ENCODE results near the gene OBSCN. TPM values are rescaled to one million over a fixed set of nuclear protein-coding genes. Genes with fewer than 3 reads are reported as not detected.

OBSCN gene
- total and polyA plus RNA-seq, 2 of the 13 experiments (the other 11 are each of a cell fraction or from before 2014, with no cell fraction given) = 0.20 TPM

- Histone ChIP-seq H3K27ac (ENCODE audit: extremely low read length, insufficient read depth, low read length) (no peak overlapping the region), H3K79me2 (ENCODE audit: insufficient read depth, low read length) (peaks cover 36% of the 10 kb centered on the region), H3K36me3 (replicated peaks in 1 of 2; ENCODE audit: control insufficient read depth in 1 of 2, insufficient read depth in 2 of 2, low read length in 2 of 2) (peaks cover 7 to 31% of the 10 kb centered on the region in 2 experiments), H3K4me1 (ENCODE audit: insufficient read depth, low read length) (peaks cover 43% of the 10 kb centered on the region), H3K4me3 (replicated peaks in 1 of 3; ENCODE audit: insufficient read depth in 1 of 3, low read depth in 2 of 3, low read length in 3 of 3) (peak overlapping the region in 2 of 3 experiments; percentile 89 to 97; a peak in 3 of 6 replicates), H4K20me1 (ENCODE audit: insufficient read depth, low read length) (peaks cover 31% of the 10 kb centered on the region), H3K9ac (ENCODE audit: insufficient read depth, low read depth, low read length) (peak overlapping the region; percentile 17; the same call in 1 of the 2 replicates), H3K4me2 (ENCODE audit: low read depth, low read length) (peak overlapping the region; percentile 93), H2AFZ (ENCODE audit: low read length) (no peak overlapping the region), H3K9me3 (ENCODE audit: low read length) (no peaks in the 10 kb centered on the region), H3K27me3 (ENCODE audit: control insufficient read depth in 1 of 2, insufficient read depth in 2 of 2, low read length in 2 of 2) (no peaks in the 10 kb centered on the region; a peak in 1 of 5 replicates)
- FAIRE-seq (no peak), ATAC-seq (no peak; the same call in 2 of the 3 replicates), DNase-seq (ENCODE audit: low spot score) (no peak)
- POLR2A ChIA-PET = interaction anchor here (1.5 to 1.9 kb wide), 2 partner anchors 9 to 11 kb away, joined by 4 to 6 read pairs; no protein-coding TSS in a partner anchor
- WGBS (ENCODE audit: low lambda C conversion rate) = 67% methylated on average over 3 of the region's 3 CpGs
- in situ Hi-C loops (cut with HindIII; ENCODE audit: extremely low pct_ligation_motif_present, low pct_unique_long_range_greater_than_20kb) = no loop called here
- intact Hi-C loops (cut with micrococcal nuclease; ENCODE audit: unreplicated experiment) = no loop called here
- TSS peak; percentile 54 for BruUV-seq (replicated peaks)
- CTCF ChIA-PET (ENCODE audit: low intra/inter-chr PET ratio, low total read pairs) = no interaction called here
- TF ChIP-seq ZNF720 (CRISPR knock-in tag; IDR thresholded peaks at IDR 0.05) = no peak
- TF ChIP-seq CEBPG (CRISPR knock-in tag; IDR thresholded peaks at IDR 0.05) = no peak
- TF ChIP-seq, protein P1, sequence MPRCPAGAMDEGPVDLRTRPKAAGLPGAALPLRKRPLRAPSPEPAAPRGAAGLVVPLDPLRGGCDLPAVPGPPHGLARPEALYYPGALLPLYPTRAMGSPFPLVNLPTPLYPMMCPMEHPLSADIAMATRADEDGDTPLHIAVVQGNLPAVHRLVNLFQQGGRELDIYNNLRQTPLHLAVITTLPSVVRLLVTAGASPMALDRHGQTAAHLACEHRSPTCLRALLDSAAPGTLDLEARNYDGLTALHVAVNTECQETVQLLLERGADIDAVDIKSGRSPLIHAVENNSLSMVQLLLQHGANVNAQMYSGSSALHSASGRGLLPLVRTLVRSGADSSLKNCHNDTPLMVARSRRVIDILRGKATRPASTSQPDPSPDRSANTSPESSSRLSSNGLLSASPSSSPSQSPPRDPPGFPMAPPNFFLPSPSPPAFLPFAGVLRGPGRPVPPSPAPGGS (CRISPR knock-in tag; IDR thresholded peaks at IDR 0.05) = 0 out of 2 replicates have a peak, but pooled peaks have one; percentile 31
- no peak for TF ChIP-seq SOX13 (IDR thresholded peaks at IDR 0.05)
- TF ChIP-seq SOX13 (CRISPR knock-in tag; conservative IDR thresholded peaks at IDR 0.05 in 1 of 2, IDR thresholded peaks at IDR 0.05 in 1 of 2) = no peak
- no peak for TF ChIP-seq ZNF230 (CRISPR knock-in tag; IDR thresholded peaks at IDR 0.05)
- TF ChIP-seq HMG20B (CRISPR knock-in tag; conservative IDR thresholded peaks at IDR 0.05) = no peak
- no peak for TF ChIP-seq NFKBIZ (CRISPR knock-in tag; IDR thresholded peaks at IDR 0.05)
- TF ChIP-seq XBP1 (CRISPR knock-in tag; IDR thresholded peaks at IDR 0.05) = no peak
- TF ChIP-seq, protein P2, sequence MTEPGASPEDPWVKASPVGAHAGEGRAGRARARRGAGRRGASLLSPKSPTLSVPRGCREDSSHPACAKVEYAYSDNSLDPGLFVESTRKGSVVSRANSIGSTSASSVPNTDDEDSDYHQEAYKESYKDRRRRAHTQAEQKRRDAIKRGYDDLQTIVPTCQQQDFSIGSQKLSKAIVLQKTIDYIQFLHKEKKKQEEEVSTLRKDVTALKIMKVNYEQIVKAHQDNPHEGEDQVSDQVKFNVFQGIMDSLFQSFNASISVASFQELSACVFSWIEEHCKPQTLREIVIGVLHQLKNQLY (CRISPR knock-in tag; IDR thresholded peaks at IDR 0.05) = no peak
- TF ChIP-seq, protein P3, sequence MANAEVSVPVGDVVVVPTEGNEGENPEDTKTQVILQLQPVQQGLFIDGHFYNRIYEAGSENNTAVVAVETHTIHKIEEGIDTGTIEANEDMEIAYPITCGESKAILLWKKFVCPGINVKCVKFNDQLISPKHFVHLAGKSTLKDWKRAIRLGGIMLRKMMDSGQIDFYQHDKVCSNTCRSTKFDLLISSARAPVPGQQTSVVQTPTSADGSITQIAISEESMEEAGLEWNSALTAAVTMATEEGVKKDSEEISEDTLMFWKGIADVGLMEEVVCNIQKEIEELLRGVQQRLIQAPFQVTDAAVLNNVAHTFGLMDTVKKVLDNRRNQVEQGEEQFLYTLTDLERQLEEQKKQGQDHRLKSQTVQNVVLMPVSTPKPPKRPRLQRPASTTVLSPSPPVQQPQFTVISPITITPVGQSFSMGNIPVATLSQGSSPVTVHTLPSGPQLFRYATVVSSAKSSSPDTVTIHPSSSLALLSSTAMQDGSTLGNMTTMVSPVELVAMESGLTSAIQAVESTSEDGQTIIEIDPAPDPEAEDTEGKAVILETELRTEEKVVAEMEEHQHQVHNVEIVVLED (CRISPR knock-in tag; IDR thresholded peaks at IDR 0.05; ENCODE audit: borderline replicate concordance) = no peak
- TF ChIP-seq SMAD1 (CRISPR knock-in tag; IDR thresholded peaks at IDR 0.05; ENCODE audit: borderline replicate concordance, low read depth) = no peak
- no peak for TF ChIP-seq STAT6 (CRISPR knock-in tag; IDR thresholded peaks at IDR 0.05; ENCODE audit: borderline replicate concordance)
- no peak for TF ChIP-seq ZNF790 (CRISPR knock-in tag; IDR thresholded peaks at IDR 0.05; ENCODE audit: borderline replicate concordance)
- TF ChIP-seq GMEB2 (CRISPR knock-in tag; IDR thresholded peaks at IDR 0.05; ENCODE audit: low read depth) = no peak
- peak; percentile 65; the same call in 1 of the 2 replicates for TF ChIP-seq FOXK1 (CRISPR knock-in tag; IDR thresholded peaks at IDR 0.05; ENCODE audit: borderline replicate concordance, low read depth)
- no peak for TF ChIP-seq ZNF431 (CRISPR knock-in tag; IDR thresholded peaks at IDR 0.05; ENCODE audit: borderline replicate concordance, low read depth)
Observed at GRCh38 chr1:228404107-228404720, 196.4 kb downstream of the OBSCN start.
